Smooth muscle cell (in vitro differentiated cells): Measurements from ENCODE around the gene RNASE4. TPM values are rescaled to one million over a fixed set of nuclear protein-coding genes. Genes with fewer than 3 reads are reported as not detected.

Source experiments
- DNase-seq: peaks from one replicate; lab custom pipeline; 2025; ENCODE audit not compliant: unreplicated experiment; lab: John Stamatoyannopoulos, UW
- H2AFZ ChIP-seq: fragments of 200-600 bp; sonication (generic); 2 replicates; pipeline ENCODE4 v1.6.0; 2016; ENCODE audit warnings: antibody characterized with exemption, low read depth, mild to moderate bottlenecking
- H3F3A ChIP-seq: fragments of 200-600 bp; sonication (generic); 2 replicates; pipeline ENCODE4 v1.6.0; 2017; ENCODE audit warnings: antibody characterized with exemption, low read depth
- H3K27ac ChIP-seq: fragments of 200-600 bp; sonication (generic); 2 replicates; pipeline ENCODE4 v1.5.1; 2016; ENCODE audit warnings: low read depth, mild to moderate bottlenecking
- H3K27me3 ChIP-seq: fragments of 200-600 bp; sonication (generic); 2 replicates; pipeline ENCODE4 v1.6.1; 2016; ENCODE audit warnings: low read depth, mild to moderate bottlenecking
- H3K36me3 ChIP-seq: fragments of 200-600 bp; sonication (generic); 2 replicates; pipeline ENCODE4 v1.5.1; 2016; ENCODE audit warnings: low read depth
- H3K4me1 ChIP-seq: fragments of 200-600 bp; sonication (generic); 2 replicates; pipeline ENCODE4 v1.5.1; 2016; ENCODE audit warnings: low read depth
- H3K4me2 ChIP-seq: fragments of 200-600 bp; sonication (generic); 2 replicates; pipeline ENCODE4 v1.6.0; 2016; ENCODE audit warnings: mild to moderate bottlenecking
- H3K4me3 ChIP-seq: fragments of 200-600 bp; sonication (generic); 2 replicates; pipeline ENCODE4 v1.5.1; 2016; ENCODE audit warnings: mild to moderate bottlenecking
- H3K79me2 ChIP-seq: fragments of 200-600 bp; sonication (generic); 2 replicates; pipeline ENCODE4 v1.6.0; 2016; ENCODE audit warnings: low read depth, mild to moderate bottlenecking
- H3K9ac ChIP-seq: fragments of 200-600 bp; sonication (generic); 2 replicates; pipeline ENCODE4 v1.6.0; 2016; ENCODE audit warnings: low read depth
- H3K9me3 ChIP-seq: fragments of 200-600 bp; sonication (generic); replicated peaks from 2 replicates; pipeline ENCODE4 v1.5.1; 2016; ENCODE audit warnings: low read depth
- H4K20me1 ChIP-seq: fragments of 200-600 bp; sonication (generic); 2 replicates; pipeline ENCODE4 v1.6.0; 2016; ENCODE audit warnings: low read depth
- WGBS: methylation state at CpG from one replicate; pipeline ENCODE4 v1.1.7; 2016; ENCODE audit warnings: low lambda C conversion rate; 5-methylcytosine and 5-hydroxymethylcytosine counted together
- polyA plus RNA-seq: library from polyadenylated mRNA; unstranded; fragments of >200 nt; fragmentation: Nextera tagmentation; extraction: Ambion mirVana; gene quantifications from 2 replicates; pipeline ENCODE4 v1.2.1, GENCODE V29; 2016
- total RNA-seq: library from RNA; depleted of rRNA; stranded (reverse); fragments of >200 nt; gene quantifications from 2 replicates; pipeline ENCODE4 v1.2.3, GENCODE V29; 2014
- TF ChIP-seq, protein P1 (sequence below): fragments of 200-600 bp; sonication (generic); IDR thresholded peaks from 2 replicates; pipeline ENCODE4 v1.5.1; 2017; ENCODE audit warnings: borderline replicate concordance, mild to moderate bottlenecking, antibody characterized with exemption; ENCODE audit not compliant: insufficient read depth, poor library complexity, severe bottlenecking

The RNASE4 gene
- total and polyA plus RNA-seq, 2 experiments from 2014 or later: 28.6 to 34.8 TPM

DNA sequence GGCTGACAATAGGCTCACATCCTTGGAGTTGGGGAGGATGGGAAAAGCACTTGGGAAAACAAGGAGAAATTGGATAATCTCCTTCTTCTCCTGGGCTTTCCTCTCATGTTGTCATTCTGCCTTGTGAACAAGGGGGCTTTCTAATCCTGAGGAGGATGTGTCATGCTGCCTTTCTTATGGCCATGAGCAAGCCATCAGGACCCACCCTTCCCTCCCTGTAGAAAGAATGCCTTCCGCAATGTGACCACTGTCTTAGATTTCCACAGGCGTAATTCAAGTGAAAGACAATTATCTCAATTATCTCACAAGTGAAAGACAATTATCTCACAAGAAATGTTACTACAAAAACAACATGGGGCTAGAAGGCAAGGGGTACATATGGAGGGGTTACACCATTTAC, 39.8 kb upstream of the RNASE4 start:
- TF ChIP-seq, protein P1, sequence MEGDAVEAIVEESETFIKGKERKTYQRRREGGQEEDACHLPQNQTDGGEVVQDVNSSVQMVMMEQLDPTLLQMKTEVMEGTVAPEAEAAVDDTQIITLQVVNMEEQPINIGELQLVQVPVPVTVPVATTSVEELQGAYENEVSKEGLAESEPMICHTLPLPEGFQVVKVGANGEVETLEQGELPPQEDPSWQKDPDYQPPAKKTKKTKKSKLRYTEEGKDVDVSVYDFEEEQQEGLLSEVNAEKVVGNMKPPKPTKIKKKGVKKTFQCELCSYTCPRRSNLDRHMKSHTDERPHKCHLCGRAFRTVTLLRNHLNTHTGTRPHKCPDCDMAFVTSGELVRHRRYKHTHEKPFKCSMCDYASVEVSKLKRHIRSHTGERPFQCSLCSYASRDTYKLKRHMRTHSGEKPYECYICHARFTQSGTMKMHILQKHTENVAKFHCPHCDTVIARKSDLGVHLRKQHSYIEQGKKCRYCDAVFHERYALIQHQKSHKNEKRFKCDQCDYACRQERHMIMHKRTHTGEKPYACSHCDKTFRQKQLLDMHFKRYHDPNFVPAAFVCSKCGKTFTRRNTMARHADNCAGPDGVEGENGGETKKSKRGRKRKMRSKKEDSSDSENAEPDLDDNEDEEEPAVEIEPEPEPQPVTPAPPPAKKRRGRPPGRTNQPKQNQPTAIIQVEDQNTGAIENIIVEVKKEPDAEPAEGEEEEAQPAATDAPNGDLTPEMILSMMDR: no peak
- no peaks in the 10 kb centered on the region for H3F3A ChIP-seq
- no peak for DNase-seq
- no peak overlapping the region for H3K9ac ChIP-seq
- H3K4me1 ChIP-seq: no peaks in the 10 kb centered on the region
- H3K36me3 ChIP-seq: no peaks in the 10 kb centered on the region
- no peak overlapping the region for H3K4me2 ChIP-seq
- no peak overlapping the region for H2AFZ ChIP-seq
- H3K27me3 ChIP-seq: no peaks in the 10 kb centered on the region
- no peaks in the 10 kb centered on the region for H3K79me2 ChIP-seq
- no peak overlapping the region for H3K27ac ChIP-seq
- WGBS: 43% methylated on average over 2 of the region's 2 CpGs
- no peaks in the 10 kb centered on the region for H3K9me3 ChIP-seq
- H4K20me1 ChIP-seq: no peaks in the 10 kb centered on the region
- no peak overlapping the region for H3K4me3 ChIP-seq

DNA sequence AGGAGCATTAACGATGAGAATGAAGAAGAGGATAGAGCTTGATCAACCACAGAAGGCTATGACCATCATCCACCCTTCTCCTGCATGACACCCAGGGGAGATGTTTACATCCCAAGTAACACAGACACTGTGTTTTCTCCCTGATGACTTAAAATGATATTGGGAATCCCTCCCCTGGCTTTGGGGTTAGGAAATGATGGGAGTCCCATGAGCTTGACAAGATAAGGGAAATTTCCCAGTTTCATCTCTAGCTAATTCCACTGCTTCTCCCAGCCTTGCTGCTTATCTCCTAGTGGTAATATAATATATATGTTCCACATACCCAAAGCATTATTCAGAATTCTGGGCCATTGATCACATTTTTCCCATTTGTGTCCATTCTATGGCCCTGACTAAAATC, 38.9 kb upstream of the RNASE4 start:
- Histone ChIP-seq H3K27me3 (no peaks in the 10 kb centered on the region), H3K9me3 (no peaks in the 10 kb centered on the region), H3K79me2 (no peaks in the 10 kb centered on the region), H3K36me3 (no peaks in the 10 kb centered on the region), H4K20me1 (no peaks in the 10 kb centered on the region), H3K4me3 (no peak overlapping the region), H3K4me2 (no peak overlapping the region), H3K9ac (no peak overlapping the region), H3F3A (no peaks in the 10 kb centered on the region), H3K27ac (no peak overlapping the region), H2AFZ (no peak overlapping the region), H3K4me1 (no peaks in the 10 kb centered on the region)
- DNase-seq: no peak
- TF ChIP-seq, protein P1: no peak
- 94% methylated on average over 1 of the region's 1 CpG for WGBS

DNA sequence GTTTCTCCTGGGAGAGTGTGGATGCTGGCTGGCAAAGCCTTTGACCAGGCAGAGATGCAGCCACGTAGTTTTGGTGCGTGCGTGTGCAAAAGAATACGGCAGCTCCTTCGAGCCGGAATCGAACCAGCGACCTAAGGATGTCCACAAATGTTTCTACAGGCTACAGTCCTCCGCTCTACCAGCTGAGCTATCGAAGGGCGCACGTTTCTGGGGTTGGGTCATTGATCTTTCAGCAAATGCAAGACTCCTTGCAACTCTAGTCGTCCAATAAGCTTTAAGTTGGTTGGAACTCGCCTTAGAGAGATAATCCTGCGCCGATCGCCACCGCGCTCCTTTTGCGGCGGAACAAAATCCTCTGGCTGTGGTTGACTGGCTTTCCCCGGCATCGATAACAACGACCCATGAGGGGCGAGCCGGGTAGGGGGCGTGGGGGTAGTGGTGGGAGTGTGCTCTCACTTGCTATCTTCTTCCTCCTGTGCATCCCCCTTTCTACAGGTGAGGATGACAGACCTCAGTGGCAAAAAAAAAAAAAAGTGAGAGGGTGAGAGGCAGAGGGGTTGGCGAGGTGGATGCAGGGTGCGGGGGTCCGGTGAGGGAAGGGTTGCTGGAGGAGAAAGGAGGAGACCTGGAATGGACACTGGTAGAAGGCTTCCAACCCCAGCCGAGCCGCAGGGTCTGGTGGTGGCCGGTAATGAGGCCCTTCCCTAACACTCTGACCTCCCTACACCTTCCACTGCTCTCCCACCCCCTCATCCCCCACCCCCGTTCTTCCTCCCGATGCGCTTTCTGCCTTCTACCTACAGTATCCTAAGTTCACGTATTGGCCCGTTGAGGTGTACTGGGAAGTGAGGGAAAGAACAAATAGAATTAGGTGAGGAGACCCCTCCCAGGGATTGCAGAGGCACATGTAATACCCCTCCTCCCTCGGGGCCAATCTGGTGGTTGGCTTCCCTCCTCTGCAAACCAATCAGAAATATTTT, 31.1 kb upstream of the RNASE4 start:
- WGBS: 3% methylated on average over 39 of the region's 39 CpGs
- H4K20me1 ChIP-seq: no peaks in the 10 kb centered on the region
- no peaks in the 10 kb centered on the region for H3K79me2 ChIP-seq
- no peaks in the 10 kb centered on the region for H3F3A ChIP-seq
- H3K4me1 ChIP-seq: no peaks in the 10 kb centered on the region
- TF ChIP-seq, protein P1: no peak
- H3K9ac ChIP-seq: no peak overlapping the region
- peak overlapping the region; percentile 77 for H3K4me2 ChIP-seq
- H3K4me3 ChIP-seq: peak overlapping the region; percentile 11
- peak overlapping the region; percentile 43 for H2AFZ ChIP-seq
- DNase-seq: no peak
- peaks cover 68% of the 10 kb centered on the region for H3K27me3 ChIP-seq
- H3K36me3 ChIP-seq: no peaks in the 10 kb centered on the region
- H3K9me3 ChIP-seq: no peaks in the 10 kb centered on the region
- H3K27ac ChIP-seq: no peak overlapping the region
